ENCODE data around the gene ARL10.
"Not testable (repeated sequence)": the region's sequence is repeated elsewhere in the genome, so short reads cannot be mapped to it uniquely, and the experiment has no call there.

ARL10 gene

DNA sequence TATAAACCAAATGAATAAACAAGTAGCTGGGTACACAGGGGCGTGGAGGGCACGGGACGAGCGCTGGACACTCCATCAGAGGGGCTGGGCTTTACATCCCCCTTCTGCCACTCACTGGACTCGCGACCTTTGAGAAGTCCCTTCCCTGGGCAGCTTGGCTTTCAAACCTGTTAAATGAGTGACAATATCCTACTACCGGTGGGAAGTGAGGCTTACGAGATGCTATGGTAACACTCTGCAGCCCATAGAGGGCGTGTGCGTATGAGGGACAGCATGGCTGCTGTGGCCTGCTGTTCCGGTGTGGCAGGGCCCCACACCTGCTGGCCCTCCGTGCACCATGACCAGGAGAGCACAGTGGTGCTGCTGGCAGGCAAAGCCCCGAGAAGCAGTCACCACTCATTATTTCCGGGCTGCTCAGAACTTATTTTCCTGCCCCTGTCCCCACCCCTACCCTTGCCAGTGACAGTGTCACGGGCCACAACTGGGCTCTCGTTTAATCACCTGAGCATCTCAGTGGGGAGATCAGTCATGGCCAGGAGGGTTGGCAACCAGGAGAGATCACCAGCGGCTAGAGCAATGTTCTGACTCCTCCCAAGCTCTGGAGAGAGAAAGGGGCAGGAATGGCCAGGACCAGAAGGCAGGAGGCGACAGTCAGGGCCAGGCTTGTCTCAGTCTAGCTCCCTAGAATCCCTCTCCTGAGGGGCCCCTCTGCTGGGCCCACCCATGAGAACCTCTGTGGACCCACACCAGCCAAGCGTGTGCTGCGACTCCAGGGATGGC, 40.6 kb downstream of the ARL10 start:
- DNase-seq (ENCODE audit: low read depth): no peak
- TF ChIP-seq, protein P1, sequence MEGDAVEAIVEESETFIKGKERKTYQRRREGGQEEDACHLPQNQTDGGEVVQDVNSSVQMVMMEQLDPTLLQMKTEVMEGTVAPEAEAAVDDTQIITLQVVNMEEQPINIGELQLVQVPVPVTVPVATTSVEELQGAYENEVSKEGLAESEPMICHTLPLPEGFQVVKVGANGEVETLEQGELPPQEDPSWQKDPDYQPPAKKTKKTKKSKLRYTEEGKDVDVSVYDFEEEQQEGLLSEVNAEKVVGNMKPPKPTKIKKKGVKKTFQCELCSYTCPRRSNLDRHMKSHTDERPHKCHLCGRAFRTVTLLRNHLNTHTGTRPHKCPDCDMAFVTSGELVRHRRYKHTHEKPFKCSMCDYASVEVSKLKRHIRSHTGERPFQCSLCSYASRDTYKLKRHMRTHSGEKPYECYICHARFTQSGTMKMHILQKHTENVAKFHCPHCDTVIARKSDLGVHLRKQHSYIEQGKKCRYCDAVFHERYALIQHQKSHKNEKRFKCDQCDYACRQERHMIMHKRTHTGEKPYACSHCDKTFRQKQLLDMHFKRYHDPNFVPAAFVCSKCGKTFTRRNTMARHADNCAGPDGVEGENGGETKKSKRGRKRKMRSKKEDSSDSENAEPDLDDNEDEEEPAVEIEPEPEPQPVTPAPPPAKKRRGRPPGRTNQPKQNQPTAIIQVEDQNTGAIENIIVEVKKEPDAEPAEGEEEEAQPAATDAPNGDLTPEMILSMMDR (conservative IDR thresholded peaks at IDR 0.05; ENCODE audit: control insufficient read depth, insufficient read depth, low read depth, low read length): no peak
- no peak overlapping the region for H3K4me3 ChIP-seq (ENCODE audit: control insufficient read depth, low read depth, low read length)

DNA sequence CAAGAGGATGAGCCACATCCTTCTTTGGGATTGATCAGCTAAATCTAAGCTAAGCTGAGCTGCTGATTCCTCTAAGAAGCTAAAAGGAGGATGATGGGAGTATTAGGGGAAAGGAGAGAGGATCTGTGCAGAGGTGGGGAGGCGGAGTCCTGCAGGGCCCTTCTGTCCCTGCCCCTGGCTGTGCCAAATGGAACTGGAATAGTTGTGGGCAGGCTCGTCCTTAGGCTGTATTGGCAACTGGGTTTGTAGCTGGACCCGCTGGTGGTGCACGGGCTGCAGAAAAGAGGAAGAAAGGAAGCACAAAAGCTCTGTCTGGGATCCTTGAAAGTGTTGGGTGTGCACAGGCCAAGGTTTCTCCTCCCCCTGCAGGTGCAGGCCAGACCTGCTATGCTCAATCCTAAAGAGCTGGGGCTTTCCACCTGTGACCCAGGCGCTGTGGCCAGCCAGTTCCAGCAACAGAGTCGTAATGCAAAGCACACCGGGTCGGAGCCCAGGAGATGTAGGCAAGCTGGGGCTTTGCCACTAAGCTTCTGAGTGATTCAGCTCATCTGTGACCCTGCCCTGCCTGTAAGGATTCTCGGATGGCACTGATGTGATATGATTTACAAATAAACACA, 41.3 kb downstream of the ARL10 start:
- DNase-seq (ENCODE audit: low read depth): no peak
- H3K4me3 ChIP-seq (ENCODE audit: control insufficient read depth, low read depth, low read length): no peak overlapping the region
- TF ChIP-seq, protein P1 (conservative IDR thresholded peaks at IDR 0.05; ENCODE audit: control insufficient read depth, insufficient read depth, low read depth, low read length): no peak

DNA sequence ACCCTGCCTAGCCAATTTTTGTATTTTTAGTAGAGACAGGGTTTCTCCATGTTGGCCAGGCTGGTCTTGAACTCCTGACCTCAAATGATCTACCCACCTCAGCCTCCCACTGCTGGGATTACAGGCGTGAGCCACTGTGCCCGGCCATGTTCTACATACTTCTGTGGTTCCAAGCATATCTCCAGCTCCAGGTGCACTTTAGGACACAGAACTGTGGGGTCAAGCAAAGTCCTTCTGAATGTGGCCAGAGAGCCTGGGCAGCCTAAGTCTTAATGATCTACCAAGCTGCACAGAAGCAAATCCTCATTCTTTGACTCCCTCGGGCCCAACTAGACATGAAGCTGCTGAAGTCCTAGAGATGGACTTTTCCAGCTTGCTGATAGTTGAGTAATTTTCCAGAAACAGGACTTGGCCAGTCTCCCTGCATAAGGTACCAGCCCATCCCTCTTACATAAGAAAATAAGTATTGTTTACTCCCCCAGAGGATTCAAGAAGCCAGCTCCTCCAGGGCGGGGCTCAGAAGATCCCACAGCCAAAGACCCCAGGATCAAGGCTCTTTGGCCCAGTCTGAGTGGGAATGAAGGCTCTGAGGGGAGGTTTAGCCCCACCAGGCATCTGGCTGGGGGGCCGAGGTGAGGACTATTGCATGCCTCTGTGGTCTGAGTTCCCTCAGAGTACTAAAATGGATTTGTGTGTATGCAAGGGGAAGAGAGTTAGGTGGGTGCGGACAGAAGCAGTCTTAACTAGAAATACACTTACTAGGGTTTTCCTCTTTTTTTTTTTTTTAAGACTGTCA, 42.4 kb downstream of the ARL10 start:
- peak; percentile 25 for DNase-seq (ENCODE audit: low read depth)
- TF ChIP-seq, protein P1 (conservative IDR thresholded peaks at IDR 0.05; ENCODE audit: control insufficient read depth, insufficient read depth, low read depth, low read length): no peak
- H3K4me3 ChIP-seq (ENCODE audit: control insufficient read depth, low read depth, low read length): no peak overlapping the region

DNA sequence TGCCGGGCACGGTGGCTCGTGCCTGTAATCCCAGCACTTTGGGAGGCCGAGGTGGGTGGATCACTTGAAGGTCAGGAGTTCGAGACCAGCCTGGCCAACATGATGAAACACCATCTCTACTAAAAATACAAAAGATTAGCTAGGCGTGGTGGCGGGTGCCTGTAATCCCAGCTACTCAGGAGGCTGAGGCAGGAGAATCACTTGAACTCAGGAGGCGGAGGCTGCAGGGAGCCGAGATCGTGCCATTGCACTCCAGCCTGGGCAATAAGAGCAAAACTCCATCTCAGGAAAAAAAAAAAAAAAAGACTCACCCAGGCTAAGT, 42.9 kb downstream of the ARL10 start:
- DNase-seq (ENCODE audit: low read depth); H3K4me3 ChIP-seq (ENCODE audit: control insufficient read depth, low read depth, low read length): not testable (repeated sequence)

DNA sequence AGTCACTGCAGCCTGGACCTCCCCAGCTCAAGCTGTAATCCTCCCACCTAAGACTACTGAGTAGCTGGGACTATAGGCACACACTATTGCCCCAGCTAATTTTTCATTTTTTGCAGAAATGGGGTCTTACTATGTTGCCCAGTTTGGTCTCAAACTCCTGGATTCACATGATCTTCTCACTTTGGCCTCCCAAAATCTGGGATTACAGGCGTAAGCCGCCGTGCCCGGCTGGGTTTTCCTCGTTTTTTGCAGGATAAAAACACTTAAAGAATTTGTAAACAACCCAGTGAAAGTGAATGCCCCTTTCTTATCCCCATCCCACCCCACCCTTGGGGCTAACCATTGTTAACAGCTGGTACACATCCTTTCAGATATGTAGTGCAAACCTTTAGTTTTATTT, 43.3 kb downstream of the ARL10 start:
- H3K4me3 ChIP-seq (ENCODE audit: control insufficient read depth, low read depth, low read length): no peak overlapping the region
- TF ChIP-seq, protein P1 (conservative IDR thresholded peaks at IDR 0.05; ENCODE audit: control insufficient read depth, insufficient read depth, low read depth, low read length): no peak
- DNase-seq (ENCODE audit: low read depth): no peak

DNA sequence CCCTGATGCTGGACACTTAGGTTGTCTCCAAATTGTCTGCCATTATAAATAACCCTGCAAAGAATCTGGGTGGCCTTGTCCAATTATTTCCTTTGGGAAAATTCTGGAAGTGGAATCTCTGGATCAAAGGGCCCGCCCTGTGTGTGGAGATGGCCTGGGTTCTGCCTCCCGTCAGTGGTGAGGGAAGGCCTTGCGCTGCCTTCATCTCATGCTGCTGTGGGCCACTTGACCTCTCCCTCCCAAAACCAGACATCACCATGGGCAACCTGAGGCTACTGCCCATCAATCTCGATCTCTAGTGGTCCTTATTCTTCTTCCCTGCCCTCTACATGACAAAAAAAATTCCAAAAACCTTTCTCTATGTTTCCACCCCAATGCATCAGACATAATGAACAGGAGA, 44.5 kb downstream of the ARL10 start:
- DNase-seq (ENCODE audit: low read depth): no peak
- TF ChIP-seq, protein P1 (conservative IDR thresholded peaks at IDR 0.05; ENCODE audit: control insufficient read depth, insufficient read depth, low read depth, low read length): no peak
- H3K4me3 ChIP-seq (ENCODE audit: control insufficient read depth, low read depth, low read length): no peak overlapping the region

All from fibroblast of mammary gland (primary cell).